ENCODE data around the gene CASKIN2.
"Not testable (repeated sequence)": the region's sequence is repeated elsewhere in the genome, so short reads cannot be mapped to it uniquely, and the experiment has no call there.

Gene CASKIN2

GRCh38 chr17:75471207-75471606 lies 44.1 kb downstream of the CASKIN2 start:
- no peak for DNase-seq (ENCODE audit: low spot score)
- FAIRE-seq = no peak

GRCh38 chr17:75468779-75469373 lies 46.5 kb downstream of the CASKIN2 start:
- peak; percentile 42 for FAIRE-seq
- no peak for DNase-seq (ENCODE audit: low spot score)

- no peak for FAIRE-seq
- DNase-seq (ENCODE audit: low spot score) = no peak
Observed at GRCh38 chr17:75468291-75468754, 47.0 kb downstream of the CASKIN2 start.

- FAIRE-seq (no peak), DNase-seq (ENCODE audit: low spot score) (no peak)
Observed at GRCh38 chr17:75465039-75465438, 50.3 kb downstream of the CASKIN2 start.

GRCh38 chr17:75463603-75464002 lies 51.7 kb downstream of the CASKIN2 start:
- no peak for FAIRE-seq
- DNase-seq (ENCODE audit: low spot score) = no peak

- no peak for DNase-seq (ENCODE audit: low spot score)
- FAIRE-seq = no peak
Observed at GRCh38 chr17:75460295-75460694, 55.0 kb downstream of the CASKIN2 start.

GRCh38 chr17:75459590-75460267 lies 55.6 kb downstream of the CASKIN2 start:
- no peak for DNase-seq (ENCODE audit: low spot score)
- no peak for FAIRE-seq

DNA sequence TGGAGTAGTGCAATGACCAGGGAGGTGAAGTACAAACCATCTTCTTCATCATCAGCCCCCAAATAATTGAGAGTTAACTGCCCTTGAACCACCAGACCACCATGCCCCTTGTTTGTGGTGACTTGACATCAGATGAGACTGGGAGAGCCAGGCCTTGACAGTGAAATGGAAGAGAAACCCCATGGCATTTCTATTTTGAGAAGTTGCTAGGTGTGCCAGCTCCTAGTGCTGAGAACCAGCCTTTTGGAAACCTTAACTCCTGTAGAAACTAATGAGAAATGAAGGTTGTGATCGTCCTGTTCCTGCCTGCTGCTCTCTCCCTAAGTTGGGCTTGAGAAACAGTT lies 56.1 kb downstream of the CASKIN2 start:
- DNase-seq (ENCODE audit: low spot score) = no peak
- no peak for FAIRE-seq

- DNase-seq (ENCODE audit: low spot score) (peak; percentile 68), FAIRE-seq (no peak)
Observed at GRCh38 chr17:75457047-75457654, 58.2 kb downstream of the CASKIN2 start.

DNA sequence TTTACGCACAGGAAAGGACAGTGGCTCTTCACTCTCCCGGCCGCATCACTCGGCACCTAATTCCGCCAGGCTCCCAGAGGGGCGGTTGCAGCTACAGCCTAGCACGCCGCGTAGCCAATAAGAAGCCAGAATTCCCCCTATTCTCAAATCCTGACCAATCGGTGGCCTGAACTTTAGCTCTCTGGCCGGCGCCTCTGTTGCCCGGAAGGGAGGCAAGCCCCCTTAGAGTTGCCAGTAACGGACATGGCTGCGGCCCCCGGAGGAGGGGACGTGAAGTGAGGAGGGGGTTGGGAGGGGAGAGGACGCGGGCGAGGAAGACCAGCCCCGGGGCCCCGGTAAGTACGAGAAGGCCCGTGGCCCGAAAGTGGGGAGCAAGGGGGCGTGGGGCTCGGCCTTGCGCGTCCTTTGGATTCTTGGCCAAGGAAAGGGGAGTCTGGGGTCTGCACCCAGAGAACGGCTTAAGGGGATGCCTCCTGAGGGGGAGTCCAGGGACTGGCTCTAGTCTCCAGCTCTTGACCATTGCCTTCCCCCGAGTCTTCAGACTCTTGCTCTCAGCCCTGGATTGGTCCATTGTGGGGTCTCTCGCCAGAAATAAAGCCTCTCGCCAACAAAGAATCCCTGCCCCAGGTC lies 58.8 kb downstream of the CASKIN2 start, which contains the start of gene TMEM94:
TSS of gene TMEM94 (plus strand) at position 219 of the 630 bp plus-strand sequence. CDS start 15,271 bp downstream, outside the sequence.
- DNase-seq (ENCODE audit: low spot score) = peak; percentile 98
- FAIRE-seq = no peak

- FAIRE-seq (no peak), DNase-seq (ENCODE audit: low spot score) (peak; percentile 40)
Observed at GRCh38 chr17:75456039-75456416, 59.3 kb downstream of the CASKIN2 start.

DNA sequence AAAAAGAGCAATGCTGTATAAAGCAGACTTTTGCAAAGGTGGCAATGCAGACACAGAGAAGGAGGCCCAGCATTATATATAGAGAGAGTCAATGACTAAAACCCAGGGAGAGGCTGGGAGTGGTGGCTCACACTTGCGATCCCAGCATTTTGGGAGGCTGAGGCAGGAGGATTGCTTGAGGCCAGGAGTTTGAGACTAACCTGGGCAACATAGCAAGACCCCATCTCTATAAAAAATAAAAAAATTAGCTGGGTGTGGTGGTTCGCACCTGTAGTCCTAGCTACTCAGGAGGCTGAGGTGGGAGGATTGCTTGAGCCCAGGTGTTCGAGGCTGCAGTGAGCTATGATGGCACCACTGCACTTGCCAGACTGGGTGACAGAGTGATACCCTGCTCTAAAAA lies 60.7 kb downstream of the CASKIN2 start:
- not testable (repeated sequence) for FAIRE-seq; DNase-seq (ENCODE audit: low spot score)

DNA sequence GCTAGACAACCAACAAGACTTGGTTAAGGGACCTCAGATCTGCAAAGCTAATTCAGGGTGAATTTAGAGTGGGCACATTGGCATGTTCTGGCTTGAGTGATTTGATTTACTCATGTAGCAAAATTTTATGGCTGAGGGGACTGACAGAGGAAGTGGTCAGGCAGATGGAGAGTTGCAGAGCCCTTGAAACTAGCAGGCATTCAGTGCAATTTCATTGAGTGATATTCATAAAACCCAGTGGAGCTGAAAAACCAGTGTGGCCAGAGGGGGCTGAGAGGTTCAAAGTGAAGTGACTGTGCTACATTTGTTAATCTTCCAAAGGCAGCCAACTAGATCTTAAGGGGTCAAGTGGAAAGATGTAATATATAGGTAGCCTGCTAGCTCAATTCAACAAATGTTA lies 61.1 kb downstream of the CASKIN2 start:
- FAIRE-seq (no peak), DNase-seq (ENCODE audit: low spot score) (no peak)

- FAIRE-seq (no peak), DNase-seq (ENCODE audit: low spot score) (no peak)
Observed at GRCh38 chr17:75450270-75450669, 65.1 kb downstream of the CASKIN2 start.
